DOHH2 (cell line): ENCODE data around the gene ATG4B.

ENCODE experiments used
- EZH2phosphoT487 ChIP-seq: fragments of 200-600 bp; sonication (generic); IDR thresholded peaks from 2 replicates; pipeline ENCODE4 v1.6.1; 2017; ENCODE audit warnings: borderline replicate concordance, mild to moderate bottlenecking, antibody characterized with exemption, low read length, moderate library complexity, mixed read lengths
- TF ChIP-seq, protein P1 (sequence below): fragments of 200-600 bp; sonication (generic); IDR thresholded peaks from one replicate; pipeline ENCODE4 v1.5.1; 2014; ENCODE audit warnings: antibody characterized with exemption, mild to moderate bottlenecking, low read depth, low read length; ENCODE audit not compliant: poor library complexity, severe bottlenecking

DNA sequence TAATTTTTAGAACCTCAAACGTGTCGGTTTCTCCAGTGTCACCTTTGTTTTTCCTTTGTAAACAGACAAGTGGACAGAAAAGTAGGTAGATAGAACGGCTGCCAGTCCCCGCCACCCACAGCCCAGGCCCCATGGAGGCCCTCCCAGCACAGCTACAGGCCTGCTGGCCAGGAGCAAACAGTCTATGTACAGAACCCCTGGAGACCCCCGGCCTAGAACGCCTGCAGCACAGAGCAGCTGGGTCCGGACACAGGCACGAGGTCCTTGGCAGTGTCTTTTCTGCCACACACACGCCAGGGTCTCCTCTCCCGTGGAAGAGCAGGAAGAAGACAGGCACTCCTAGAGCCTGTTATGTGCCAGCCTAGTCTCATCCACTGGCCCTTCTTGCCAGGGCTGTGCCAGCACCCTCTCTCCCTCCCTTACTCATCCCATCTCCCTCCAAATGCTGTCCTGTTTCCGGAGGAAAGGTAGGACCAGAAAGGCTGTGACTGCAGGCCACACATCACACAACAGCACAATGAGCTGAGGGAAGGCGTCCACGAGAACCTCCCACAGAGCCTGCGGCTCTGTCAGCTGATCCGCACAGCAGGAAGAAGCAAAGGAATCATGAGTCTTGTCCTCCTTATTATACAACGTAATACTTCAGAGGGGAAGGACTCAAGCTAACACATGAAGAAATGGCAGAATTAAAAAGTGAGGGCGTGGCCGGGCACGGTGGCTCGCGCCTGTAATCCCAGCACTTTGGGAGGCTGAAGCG lies 41.5 kb downstream of the ATG4B start:
- TF ChIP-seq, protein P1, sequence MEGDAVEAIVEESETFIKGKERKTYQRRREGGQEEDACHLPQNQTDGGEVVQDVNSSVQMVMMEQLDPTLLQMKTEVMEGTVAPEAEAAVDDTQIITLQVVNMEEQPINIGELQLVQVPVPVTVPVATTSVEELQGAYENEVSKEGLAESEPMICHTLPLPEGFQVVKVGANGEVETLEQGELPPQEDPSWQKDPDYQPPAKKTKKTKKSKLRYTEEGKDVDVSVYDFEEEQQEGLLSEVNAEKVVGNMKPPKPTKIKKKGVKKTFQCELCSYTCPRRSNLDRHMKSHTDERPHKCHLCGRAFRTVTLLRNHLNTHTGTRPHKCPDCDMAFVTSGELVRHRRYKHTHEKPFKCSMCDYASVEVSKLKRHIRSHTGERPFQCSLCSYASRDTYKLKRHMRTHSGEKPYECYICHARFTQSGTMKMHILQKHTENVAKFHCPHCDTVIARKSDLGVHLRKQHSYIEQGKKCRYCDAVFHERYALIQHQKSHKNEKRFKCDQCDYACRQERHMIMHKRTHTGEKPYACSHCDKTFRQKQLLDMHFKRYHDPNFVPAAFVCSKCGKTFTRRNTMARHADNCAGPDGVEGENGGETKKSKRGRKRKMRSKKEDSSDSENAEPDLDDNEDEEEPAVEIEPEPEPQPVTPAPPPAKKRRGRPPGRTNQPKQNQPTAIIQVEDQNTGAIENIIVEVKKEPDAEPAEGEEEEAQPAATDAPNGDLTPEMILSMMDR = no peak
- no peak for TF ChIP-seq EZH2phosphoT487
